Amniotic epithelial cell (primary cell): Measurements from ENCODE around the gene RGSL1.
"Not testable (repeated sequence)": the region's sequence is repeated elsewhere in the genome, so short reads cannot be mapped to it uniquely, and the experiment has no call there.

ENCODE experiments used
- DNase-seq: peaks from one replicate; pipeline ENCODE4 v3.0.0-alpha.2; 2010; ENCODE audit warnings: low read depth

Gene RGSL1

GRCh38 chr1:182446033-182446669 lies 3.8 kb upstream of the RGSL1 start:
- DNase-seq: peak; percentile 39

- DNase-seq: not testable (repeated sequence)
These were observed 2.8 kb upstream of the RGSL1 start for GRCh38 chr1:182447124-182447523.

DNA sequence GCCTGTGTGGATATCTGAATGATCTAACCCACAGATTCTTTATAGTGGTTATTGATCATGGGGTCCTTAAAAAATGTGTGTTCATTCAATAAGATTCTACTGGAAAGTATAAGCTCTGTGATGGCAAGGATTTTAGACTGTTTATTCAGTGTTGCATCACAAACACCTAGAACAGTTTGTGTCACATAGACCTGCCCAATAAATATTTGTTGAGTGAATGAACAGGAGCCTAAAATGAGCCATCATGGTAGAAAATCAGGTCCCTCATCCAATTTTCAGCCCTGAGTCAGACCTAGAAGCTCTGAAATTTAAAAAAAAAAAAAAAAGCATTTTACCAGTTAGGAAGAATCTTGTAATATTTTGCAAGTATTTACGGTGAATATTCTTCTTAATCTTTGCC lies 2.3 kb upstream of the RGSL1 start:
- DNase-seq: no peak

- no peak for DNase-seq
These were observed 3.7 kb downstream of the RGSL1 start for GRCh38 chr1:182453631-182454030.

DNA sequence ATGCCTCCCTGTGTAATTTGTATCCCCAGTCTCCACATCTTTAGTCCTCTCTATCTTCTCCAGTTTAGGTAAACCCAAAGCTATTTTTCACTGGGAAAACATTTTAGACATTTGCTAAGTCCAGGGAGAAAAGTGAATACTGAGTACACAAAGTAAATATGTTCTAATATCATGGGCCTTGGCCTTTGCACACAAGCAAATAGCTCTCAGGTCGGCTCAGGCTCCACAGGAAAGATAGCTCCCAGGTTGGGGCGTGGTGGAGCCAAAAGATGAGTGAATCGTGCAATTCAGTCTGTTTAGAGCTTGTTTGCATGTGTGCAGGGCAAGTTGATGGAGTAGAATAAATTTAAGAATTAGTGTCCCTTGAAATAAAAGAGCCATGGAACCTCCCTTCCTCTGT lies 7.9 kb downstream of the RGSL1 start:
- DNase-seq: no peak

GRCh38 chr1:182459949-182460348 lies 10.0 kb downstream of the RGSL1 start:
- DNase-seq: no peak

DNA sequence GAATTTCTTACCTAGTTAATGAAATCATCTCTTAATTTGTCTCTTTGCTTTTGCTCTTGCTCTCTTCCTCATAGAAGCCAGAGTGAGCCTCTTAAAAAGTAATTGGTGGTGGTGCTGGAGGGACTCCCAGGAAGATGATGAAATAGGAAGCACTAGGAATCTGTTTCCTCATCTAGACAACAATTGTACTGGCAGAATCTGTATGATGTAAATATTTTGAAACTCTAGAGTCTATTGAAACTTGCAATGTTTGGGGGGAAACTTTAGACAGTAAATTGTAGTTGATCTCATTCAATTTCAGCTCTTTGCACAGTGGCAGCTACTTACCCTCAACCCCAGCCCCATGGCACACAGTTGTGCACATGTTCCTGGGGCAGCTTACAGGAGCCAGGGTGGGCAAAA lies 10.6 kb downstream of the RGSL1 start:
- DNase-seq: peak; percentile 2

DNA sequence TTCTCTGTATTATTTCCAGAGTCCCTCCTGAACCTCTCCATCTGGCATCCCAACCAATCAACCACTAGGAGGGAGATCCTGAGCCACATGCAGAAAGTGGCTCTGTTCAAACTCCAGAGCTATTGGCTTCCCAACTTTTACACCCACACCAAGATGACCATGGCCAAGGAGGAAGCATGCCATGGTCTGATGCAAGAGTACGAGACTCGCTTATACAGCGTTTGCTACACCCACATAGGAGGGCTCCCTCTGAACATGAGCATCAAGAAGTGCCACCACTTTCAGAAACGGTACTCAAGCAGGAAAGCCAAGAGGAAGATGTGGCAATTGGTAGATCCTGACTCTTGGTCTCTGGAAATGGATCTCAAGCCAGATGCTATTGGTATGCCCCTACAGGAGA lies 23.6 kb downstream of the RGSL1 start:
- DNase-seq: no peak

DNA sequence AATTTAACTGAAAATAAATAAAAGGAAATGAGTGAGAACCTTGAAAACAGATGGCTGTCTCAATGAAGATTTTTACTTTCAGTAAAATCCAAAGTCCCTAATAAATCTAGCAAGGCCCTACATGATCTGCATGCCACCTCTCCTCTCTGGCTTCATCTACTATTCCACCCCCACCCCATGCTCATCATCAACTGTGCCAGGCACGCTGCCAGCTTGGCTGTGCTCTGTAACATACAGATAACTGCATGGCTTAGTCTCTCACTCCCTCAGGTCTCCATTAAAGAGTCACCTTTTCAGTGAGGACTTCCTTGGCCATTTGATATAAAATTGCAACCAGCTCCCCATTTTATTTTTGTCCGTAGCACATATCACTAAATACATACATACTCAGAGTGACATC lies 26.7 kb downstream of the RGSL1 start:
- DNase-seq: no peak

DNA sequence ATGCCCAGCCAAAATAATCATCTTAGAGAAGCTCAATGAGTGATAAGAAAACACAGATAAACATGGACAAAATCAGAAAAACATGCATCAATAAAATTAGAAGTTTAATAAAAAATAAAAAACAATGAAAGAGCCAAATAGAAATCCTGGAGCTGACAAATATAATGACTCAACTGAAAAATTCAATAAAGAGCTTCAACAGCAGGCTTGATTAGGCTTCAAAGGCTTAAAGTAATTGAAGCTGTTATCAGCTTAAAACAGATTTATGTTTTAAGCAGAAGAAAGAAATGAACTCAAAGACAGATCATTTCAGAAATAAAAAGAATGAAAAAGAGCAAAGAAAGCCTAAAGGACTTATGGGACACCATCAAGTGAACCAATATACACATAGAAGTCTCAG lies 28.3 kb downstream of the RGSL1 start:
- DNase-seq: no peak

GRCh38 chr1:182484067-182484466 lies 34.1 kb downstream of the RGSL1 start:
- DNase-seq: no peak

DNA sequence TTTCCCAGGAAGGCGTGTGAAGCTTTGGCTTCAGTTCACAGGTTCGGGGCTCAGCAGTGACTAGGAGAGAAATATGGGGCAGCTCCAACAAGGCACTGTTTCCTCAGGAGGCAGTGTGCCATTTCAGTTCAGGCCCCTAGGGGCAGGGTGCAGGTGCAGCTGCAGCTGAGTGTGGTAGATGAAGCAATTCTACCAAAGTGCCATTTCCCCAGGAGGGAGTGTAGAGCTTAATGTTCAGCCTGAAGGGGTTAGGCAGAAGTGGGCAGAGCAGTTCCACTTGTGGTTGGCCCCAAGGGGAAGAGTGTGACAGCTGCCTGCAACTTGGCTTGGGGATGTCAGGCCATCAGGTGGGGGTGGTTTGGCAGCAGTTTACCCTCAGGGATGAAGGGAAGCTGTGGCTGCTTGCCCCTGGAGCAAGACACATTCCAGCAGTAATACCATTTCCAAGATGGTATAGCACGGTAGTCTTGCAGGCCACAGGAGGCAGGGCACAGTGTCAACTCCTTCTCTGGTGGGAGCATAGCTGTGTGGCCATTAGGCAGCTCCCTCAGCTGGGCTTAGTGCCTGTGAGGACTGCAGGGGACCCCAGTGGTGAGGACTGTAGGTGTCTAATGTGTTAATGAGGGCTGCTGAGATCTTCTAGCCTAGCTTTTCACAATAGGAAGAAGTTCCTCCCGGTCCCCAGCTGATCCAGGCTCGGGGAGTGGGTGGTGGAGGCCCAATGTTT lies 34.7 kb downstream of the RGSL1 start:
- no peak for DNase-seq

DNA sequence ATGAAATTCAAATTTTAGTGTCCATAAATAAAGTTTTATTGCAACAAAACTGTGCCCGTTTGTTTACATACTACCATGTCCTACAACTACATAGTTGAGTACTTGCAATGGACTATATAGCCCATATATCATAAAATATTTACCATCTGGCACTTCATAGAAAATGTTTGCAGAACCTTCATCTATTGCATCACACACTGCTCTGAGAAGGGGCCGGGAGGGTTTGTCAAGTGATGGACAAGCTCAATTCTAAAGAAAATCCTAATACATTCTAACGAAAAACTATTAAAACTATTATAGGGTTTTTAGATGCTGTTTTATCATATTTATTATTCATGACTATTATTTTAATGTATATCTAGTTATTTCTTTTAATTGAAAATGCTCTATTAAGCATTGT lies 35.9 kb downstream of the RGSL1 start:
- DNase-seq: no peak

DNA sequence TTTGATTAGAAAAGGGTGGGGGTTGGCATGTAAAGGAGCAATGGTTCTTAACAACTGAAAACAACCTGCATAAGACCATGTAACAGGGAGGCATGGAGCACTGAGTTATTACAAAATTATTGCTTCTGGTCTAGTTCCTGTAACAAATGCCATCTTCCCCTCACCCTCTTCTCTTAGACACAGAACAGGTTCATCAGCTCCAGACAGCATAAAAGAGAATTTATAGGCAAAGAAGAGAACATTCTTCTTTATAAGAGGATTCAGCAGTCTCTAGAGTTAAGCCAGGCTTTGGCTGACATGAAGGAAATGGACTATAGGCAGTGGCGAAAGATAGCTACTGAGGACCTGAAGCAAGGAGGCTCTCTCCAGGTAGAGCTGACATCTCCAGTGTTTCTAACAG lies 38.9 kb downstream of the RGSL1 start:
- DNase-seq: no peak

- no peak for DNase-seq
These were observed 43.1 kb downstream of the RGSL1 start for GRCh38 chr1:182493063-182493462.

DNA sequence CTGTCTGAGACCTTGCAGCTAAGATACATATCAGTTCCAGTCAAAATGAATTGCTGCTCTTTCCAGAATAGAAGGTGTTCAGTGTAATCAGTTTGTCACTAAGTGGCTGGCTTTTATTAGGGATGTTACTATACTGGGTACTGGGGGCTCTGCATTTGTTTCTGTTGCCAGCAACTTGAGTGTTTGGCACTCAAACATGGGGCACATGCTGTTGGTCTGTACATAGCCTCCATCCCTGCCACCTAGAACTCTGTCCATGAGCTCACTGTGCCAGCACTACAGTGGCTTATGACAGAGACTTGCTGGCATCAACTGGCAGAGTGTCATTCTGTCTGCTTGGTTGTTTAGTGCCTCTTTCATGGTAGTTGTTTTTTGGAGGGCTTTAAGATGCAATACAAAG lies 45.1 kb downstream of the RGSL1 start:
- DNase-seq: no peak

DNA sequence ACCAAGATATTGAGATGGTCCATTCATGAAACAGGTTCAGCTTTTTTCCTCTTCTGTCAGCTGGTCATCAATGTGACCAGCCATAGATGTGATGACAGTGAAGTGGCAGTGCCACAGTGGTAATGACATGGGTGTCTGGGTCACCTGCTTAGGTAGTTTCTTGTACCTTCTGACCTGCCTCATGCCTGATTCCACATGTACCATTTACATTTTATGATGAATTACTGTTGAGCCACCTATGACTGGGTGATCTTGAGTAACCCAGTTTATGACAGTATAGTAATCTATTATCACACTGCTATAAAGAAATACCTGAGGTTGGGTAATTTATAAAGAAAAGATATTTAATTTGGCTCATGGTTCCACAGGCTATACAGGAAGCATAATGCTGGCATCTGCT lies 45.7 kb downstream of the RGSL1 start:
- DNase-seq: no peak

DNA sequence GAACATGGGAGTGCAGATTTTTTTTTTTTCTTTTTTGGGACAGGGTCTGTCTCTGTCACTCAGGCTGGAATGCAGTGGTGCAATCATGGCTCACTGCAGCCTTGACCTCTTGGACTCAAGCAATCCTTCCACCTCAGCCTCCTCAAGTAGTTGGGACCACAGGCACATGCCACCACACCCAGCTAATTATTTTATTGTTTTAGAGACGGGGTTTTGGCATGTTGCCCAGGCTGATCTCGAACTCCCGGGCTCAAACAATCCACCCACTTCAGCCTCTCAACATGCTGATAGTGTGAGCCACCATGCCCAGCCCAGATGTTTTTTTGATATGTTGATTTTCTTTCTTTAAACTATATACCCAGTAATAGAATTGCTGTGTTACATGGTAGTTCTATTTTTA lies 57.7 kb downstream of the RGSL1 start:
- no peak for DNase-seq

DNA sequence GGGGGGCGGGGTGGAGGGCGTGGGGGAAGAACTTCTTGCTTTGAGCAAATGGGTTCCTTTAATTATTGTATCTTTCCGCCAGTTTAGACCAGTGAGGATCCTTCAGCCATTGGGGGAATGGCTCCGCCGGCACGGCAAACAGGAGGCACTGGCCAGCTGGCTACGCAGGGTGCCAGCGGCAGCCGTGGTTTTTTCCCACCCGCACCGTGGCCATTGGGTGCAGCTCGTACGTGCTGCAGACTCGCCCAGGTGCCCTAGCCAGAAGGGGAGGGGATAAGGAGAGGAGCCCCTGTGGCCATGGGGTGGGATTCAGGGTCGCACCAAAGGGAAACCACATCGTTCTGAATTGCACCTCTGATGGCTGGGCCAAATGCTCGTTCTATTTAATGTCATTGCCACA lies 65.6 kb downstream of the RGSL1 start:
- DNase-seq: no peak

- DNase-seq: peak; percentile 4
These were observed 70.8 kb downstream of the RGSL1 start for GRCh38 chr1:182520736-182521135.

DNA sequence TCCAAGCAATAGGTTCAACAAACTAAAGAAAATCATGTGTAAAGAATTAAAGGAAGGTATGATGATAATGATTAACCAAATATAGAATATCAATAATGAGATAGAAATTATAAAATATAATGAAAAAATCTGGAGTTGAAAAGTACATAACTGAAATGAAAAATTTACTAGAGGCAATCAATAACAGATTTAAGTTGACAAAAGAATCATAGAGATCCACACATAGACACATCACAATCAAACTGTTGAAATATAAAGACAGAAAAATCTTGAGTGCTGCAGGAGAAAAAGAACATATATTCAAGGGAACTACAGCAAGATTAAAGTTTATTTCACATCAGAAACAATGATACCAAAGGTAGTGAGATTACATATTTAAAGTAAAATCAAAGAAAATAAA lies 75.4 kb downstream of the RGSL1 start:
- no peak for DNase-seq

DNA sequence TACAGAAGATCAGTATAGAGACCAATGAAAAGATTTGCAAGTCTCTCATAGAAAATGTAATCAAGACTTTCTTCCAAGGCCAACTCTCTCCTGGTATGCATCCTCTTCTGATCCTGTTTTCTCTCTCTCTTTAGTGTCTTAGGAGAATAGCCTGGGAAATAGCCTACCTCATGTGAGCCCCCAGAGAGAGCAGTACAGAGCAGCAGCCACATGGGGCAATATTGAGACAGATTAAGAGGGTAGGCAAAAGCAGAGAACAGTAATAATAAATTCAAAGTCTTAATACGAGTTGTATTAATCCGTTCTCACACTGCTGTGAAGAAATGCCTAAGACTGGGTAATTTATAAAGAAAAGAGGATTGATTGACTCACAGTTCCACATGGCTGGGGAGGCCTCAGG lies 77.7 kb downstream of the RGSL1 start:
- DNase-seq: no peak

- not testable (repeated sequence) for DNase-seq
These were observed 78.3 kb downstream of the RGSL1 start for GRCh38 chr1:182528206-182528605.

- DNase-seq: no peak
These were observed 84.0 kb downstream of the RGSL1 start for GRCh38 chr1:182533896-182534295.
